Smooth muscle cell (in vitro differentiated cells): Measurements from ENCODE around the gene LTC4S. TPM values are rescaled to one million over a fixed set of nuclear protein-coding genes. Genes with fewer than 3 reads are reported as not detected.

Experiments
- DNase-seq: peaks from one replicate; lab custom pipeline; 2025; ENCODE audit not compliant: unreplicated experiment; lab: John Stamatoyannopoulos, UW
- H2AFZ ChIP-seq: fragments of 200-600 bp; sonication (generic); 2 replicates; pipeline ENCODE4 v1.6.0; 2016; ENCODE audit warnings: antibody characterized with exemption, low read depth, mild to moderate bottlenecking
- H3F3A ChIP-seq: fragments of 200-600 bp; sonication (generic); 2 replicates; pipeline ENCODE4 v1.6.0; 2017; ENCODE audit warnings: antibody characterized with exemption, low read depth
- H3K27ac ChIP-seq: fragments of 200-600 bp; sonication (generic); 2 replicates; pipeline ENCODE4 v1.5.1; 2016; ENCODE audit warnings: low read depth, mild to moderate bottlenecking
- H3K27me3 ChIP-seq: fragments of 200-600 bp; sonication (generic); 2 replicates; pipeline ENCODE4 v1.6.1; 2016; ENCODE audit warnings: low read depth, mild to moderate bottlenecking
- H3K36me3 ChIP-seq: fragments of 200-600 bp; sonication (generic); 2 replicates; pipeline ENCODE4 v1.5.1; 2016; ENCODE audit warnings: low read depth
- H3K4me1 ChIP-seq: fragments of 200-600 bp; sonication (generic); 2 replicates; pipeline ENCODE4 v1.5.1; 2016; ENCODE audit warnings: low read depth
- H3K4me2 ChIP-seq: fragments of 200-600 bp; sonication (generic); 2 replicates; pipeline ENCODE4 v1.6.0; 2016; ENCODE audit warnings: mild to moderate bottlenecking
- H3K4me3 ChIP-seq: fragments of 200-600 bp; sonication (generic); 2 replicates; pipeline ENCODE4 v1.5.1; 2016; ENCODE audit warnings: mild to moderate bottlenecking
- H3K79me2 ChIP-seq: fragments of 200-600 bp; sonication (generic); 2 replicates; pipeline ENCODE4 v1.6.0; 2016; ENCODE audit warnings: low read depth, mild to moderate bottlenecking
- H3K9ac ChIP-seq: fragments of 200-600 bp; sonication (generic); 2 replicates; pipeline ENCODE4 v1.6.0; 2016; ENCODE audit warnings: low read depth
- H3K9me3 ChIP-seq: fragments of 200-600 bp; sonication (generic); replicated peaks from 2 replicates; pipeline ENCODE4 v1.5.1; 2016; ENCODE audit warnings: low read depth
- H4K20me1 ChIP-seq: fragments of 200-600 bp; sonication (generic); 2 replicates; pipeline ENCODE4 v1.6.0; 2016; ENCODE audit warnings: low read depth
- CTCF ChIP-seq: fragments of 200-600 bp; sonication (generic); IDR thresholded peaks from 2 replicates; pipeline ENCODE4 v1.5.1; 2017; ENCODE audit warnings: borderline replicate concordance, mild to moderate bottlenecking, antibody characterized with exemption; ENCODE audit not compliant: insufficient read depth, poor library complexity, severe bottlenecking
- WGBS: methylation state at CpG from one replicate; pipeline ENCODE4 v1.1.7; 2016; ENCODE audit warnings: low lambda C conversion rate; 5-methylcytosine and 5-hydroxymethylcytosine counted together
- polyA plus RNA-seq: library from polyadenylated mRNA; unstranded; fragments of >200 nt; fragmentation: Nextera tagmentation; extraction: Ambion mirVana; gene quantifications from 2 replicates; pipeline ENCODE4 v1.2.1, GENCODE V29; 2016
- total RNA-seq: library from RNA; depleted of rRNA; stranded (reverse); fragments of >200 nt; gene quantifications from 2 replicates; pipeline ENCODE4 v1.2.3, GENCODE V29; 2014

The LTC4S gene
- total and polyA plus RNA-seq, 2 experiments from 2014 or later: not detected

DNA sequence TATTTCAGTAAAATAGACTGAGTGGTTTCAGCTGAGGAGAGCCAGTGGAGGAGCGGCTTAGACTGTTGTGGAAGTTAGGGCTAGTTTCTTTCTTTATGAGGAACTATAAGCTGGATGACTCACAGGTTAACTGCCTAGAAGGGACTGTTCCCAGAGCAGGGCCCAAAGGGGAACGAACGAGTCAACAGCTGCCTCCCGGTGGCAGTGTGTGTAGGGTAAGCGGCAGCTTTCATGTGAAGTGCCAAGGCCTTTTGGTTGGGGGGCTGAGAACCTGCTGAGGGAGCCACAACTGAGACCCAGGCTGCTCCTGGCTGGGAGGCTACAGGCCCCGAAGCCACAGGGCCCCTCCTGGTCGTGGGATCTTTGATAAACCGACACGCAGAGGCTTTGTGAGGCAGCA lies 33.9 kb downstream of the LTC4S start:
- no peak for DNase-seq
- Histone ChIP-seq H3K9ac (no peak overlapping the region), H3K27me3 (no peaks in the 10 kb centered on the region), H3K4me3 (no peak overlapping the region), H4K20me1 (peaks cover 74% of the 10 kb centered on the region), H3F3A (peaks cover 6% of the 10 kb centered on the region), H3K79me2 (peaks cover 32% of the 10 kb centered on the region), H2AFZ (no peak overlapping the region), H3K4me1 (peaks cover 2% of the 10 kb centered on the region), H3K36me3 (peaks cover 9% of the 10 kb centered on the region), H3K4me2 (peak overlapping the region; percentile 7), H3K9me3 (no peaks in the 10 kb centered on the region), H3K27ac (peak overlapping the region; percentile 64)
- TF ChIP-seq CTCF: no peak
- 46% methylated on average over 9 of the region's 9 CpGs for WGBS

- H3K27me3 ChIP-seq: no peaks in the 10 kb centered on the region
- peaks cover 6% of the 10 kb centered on the region for H3F3A ChIP-seq
- H3K4me3 ChIP-seq: no peak overlapping the region
- H3K9ac ChIP-seq: no peak overlapping the region
- DNase-seq: no peak
- 92% methylated on average over 3 of the region's 3 CpGs for WGBS
- peaks cover 74% of the 10 kb centered on the region for H4K20me1 ChIP-seq
- H3K4me2 ChIP-seq: no peak overlapping the region
- no peaks in the 10 kb centered on the region for H3K4me1 ChIP-seq
- H3K36me3 ChIP-seq: peaks cover 16% of the 10 kb centered on the region
- no peak for TF ChIP-seq CTCF
- H3K27ac ChIP-seq: peak overlapping the region; percentile 64
- H3K79me2 ChIP-seq: peaks cover 28% of the 10 kb centered on the region
- no peaks in the 10 kb centered on the region for H3K9me3 ChIP-seq
- no peak overlapping the region for H2AFZ ChIP-seq
Observed at GRCh38 chr5:179828756-179829421, 35.1 kb downstream of the LTC4S start.

DNA sequence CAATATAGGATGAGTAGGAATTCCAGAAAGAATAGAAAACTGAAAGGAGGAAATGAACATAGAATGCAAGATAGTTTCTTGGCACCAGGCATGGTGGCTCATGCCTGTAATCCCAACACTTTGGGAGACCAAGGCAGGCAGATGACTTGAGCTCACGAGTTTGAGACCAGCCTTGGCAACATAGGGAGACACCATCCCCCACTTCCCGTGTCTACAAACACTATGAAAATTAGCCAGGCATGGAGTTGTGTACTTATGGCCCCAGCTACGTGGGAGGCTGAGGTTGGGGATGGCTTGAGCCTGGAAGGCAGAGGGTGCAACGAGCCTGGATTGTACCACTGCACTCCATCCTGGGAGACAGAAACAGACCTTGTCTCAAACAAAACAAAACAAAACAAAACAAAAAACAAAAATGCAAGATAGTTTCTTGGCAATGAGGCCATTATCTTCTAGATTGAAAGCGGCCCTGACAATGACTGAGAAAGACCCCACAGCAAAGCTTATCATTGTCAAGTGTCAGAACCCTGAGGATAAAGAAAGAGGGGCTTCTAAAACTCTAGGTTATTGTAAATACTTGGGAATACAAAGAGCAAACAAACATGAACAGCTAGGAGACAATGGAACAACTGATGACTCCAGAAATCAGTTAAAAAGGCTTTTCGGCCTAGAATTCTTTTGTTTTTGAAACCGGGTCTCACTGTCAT lies 36.1 kb downstream of the LTC4S start:
- whole genome bisulfite sequencing: 96% methylated on average over 7 of the region's 7 CpGs
- H3K27me3 ChIP-seq: no peaks in the 10 kb centered on the region
- H3K4me3 ChIP-seq: no peak overlapping the region
- no peak for DNase-seq
- H3K36me3 ChIP-seq: peaks cover 16% of the 10 kb centered on the region
- no peaks in the 10 kb centered on the region for H3F3A ChIP-seq
- H3K4me1 ChIP-seq: no peaks in the 10 kb centered on the region
- H3K9me3 ChIP-seq: no peaks in the 10 kb centered on the region
- H2AFZ ChIP-seq: no peak overlapping the region
- H3K9ac ChIP-seq: no peak overlapping the region
- H3K79me2 ChIP-seq: peaks cover 18% of the 10 kb centered on the region
- H3K4me2 ChIP-seq: no peak overlapping the region
- H3K27ac ChIP-seq: no peak overlapping the region
- no peak for TF ChIP-seq CTCF
- H4K20me1 ChIP-seq: peaks cover 66% of the 10 kb centered on the region
